ENCODE results near the gene SERPINA3.

The SERPINA3 gene

DNA sequence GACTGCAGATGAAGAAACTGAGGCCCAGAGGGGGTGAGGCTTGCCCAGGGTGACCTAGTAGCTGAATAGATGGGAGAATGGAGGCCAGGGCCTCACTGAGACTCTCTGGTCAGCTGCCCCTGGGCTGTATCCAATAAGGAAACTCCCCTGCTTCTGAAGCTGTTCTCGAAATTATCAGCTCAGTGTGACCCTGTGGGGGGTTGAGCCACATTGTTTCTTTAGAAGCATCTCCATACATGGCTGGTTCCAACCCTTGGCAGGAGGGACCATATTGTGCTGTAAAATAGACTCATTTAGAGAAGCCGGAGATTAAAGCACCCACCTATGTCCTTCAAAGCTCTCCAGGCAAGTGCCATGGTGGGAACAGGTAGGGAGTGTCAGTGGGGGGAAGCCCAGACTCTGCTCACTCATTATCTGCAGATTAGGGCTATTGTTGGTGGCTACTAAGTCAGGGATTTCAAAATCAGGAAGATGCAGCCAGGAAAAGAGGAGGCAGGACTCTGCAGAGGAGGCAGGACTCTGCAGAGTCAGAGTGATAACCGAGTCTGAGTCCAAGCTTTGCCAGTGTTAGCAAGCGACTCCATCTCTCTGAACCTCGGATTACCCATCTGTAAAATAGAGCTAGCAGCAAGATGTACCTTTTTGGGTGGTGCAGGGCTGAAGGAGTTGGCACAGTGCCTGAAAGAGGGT lies 27.5 kb upstream of the SERPINA3 start:
- TF ChIP-seq, protein P1, sequence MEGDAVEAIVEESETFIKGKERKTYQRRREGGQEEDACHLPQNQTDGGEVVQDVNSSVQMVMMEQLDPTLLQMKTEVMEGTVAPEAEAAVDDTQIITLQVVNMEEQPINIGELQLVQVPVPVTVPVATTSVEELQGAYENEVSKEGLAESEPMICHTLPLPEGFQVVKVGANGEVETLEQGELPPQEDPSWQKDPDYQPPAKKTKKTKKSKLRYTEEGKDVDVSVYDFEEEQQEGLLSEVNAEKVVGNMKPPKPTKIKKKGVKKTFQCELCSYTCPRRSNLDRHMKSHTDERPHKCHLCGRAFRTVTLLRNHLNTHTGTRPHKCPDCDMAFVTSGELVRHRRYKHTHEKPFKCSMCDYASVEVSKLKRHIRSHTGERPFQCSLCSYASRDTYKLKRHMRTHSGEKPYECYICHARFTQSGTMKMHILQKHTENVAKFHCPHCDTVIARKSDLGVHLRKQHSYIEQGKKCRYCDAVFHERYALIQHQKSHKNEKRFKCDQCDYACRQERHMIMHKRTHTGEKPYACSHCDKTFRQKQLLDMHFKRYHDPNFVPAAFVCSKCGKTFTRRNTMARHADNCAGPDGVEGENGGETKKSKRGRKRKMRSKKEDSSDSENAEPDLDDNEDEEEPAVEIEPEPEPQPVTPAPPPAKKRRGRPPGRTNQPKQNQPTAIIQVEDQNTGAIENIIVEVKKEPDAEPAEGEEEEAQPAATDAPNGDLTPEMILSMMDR (IDR thresholded peaks at IDR 0.05; ENCODE audit: insufficient read depth, low read depth, low read length, missing control alignments) = no peak
- no peak overlapping the region for H3K4me3 ChIP-seq (ENCODE audit: low read length)
- no peak for DNase-seq (ENCODE audit: low read depth)

DNA sequence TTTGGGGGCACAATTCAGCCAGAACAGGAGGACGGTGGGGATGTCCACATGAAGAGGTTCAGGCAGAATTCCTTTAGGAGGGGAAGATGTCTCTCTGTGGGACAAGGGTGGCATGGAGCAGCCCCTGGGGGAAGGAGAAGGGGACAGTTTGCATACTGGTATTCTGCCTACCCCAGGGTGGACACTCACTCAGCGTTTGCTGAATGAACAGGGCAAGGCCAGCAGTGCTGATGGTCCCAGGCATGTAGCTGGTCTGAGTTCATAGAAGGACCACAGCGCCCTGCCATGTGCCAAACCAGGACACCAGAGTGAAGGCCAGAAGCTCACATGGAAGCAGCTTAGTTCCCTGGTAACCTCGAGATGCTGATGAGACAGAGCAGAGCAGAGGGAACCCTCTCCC lies 25.6 kb upstream of the SERPINA3 start:
- no peak for DNase-seq (ENCODE audit: low read depth)
- H3K4me3 ChIP-seq (ENCODE audit: low read length) = no peak overlapping the region
- TF ChIP-seq, protein P1 (IDR thresholded peaks at IDR 0.05; ENCODE audit: insufficient read depth, low read depth, low read length, missing control alignments) = no peak

DNA sequence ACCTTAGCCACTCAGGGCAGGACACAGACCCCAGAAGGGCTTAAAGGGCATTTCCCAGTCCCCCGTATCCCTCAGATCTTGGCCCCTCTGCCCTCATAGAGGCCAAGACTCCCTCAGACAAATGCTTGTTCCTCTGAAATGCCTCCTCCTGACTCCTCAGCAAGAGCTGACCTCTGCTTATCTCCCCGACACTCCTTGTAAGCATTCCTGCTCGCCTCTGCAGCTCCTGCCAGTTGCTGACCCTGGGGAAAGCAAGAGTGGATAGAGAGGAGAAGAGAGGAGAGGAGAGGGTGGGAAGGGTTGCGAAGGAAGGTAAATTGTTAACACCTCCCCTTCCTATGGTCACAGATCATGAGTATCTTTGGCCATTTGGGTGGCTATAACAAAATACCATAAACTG lies 23.9 kb upstream of the SERPINA3 start:
- TF ChIP-seq, protein P1 (IDR thresholded peaks at IDR 0.05; ENCODE audit: insufficient read depth, low read depth, low read length, missing control alignments) = no peak
- H3K4me3 ChIP-seq (ENCODE audit: low read length) = no peak overlapping the region
- no peak for DNase-seq (ENCODE audit: low read depth)

DNA sequence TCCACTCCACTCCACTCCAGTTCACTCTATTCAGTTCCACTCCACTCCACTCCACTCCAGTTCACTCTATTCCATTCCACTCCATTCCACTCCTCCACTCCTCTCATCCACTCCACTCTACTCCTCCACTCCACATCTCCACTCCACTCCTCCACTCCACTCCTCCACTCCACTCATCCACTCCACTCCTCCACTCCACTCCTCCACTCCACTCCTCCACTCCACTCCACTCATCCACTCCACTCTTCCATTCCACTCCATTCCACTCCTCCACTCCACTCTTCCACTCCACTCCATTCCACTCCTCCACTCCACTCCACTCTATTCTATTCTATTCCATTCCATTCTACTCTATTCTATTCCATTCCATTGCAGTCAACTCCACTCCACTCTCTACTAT lies 21.1 kb upstream of the SERPINA3 start:
- TF ChIP-seq, protein P1 (IDR thresholded peaks at IDR 0.05; ENCODE audit: insufficient read depth, low read depth, low read length, missing control alignments) = no peak
- no peak overlapping the region for H3K4me3 ChIP-seq (ENCODE audit: low read length)
- no peak for DNase-seq (ENCODE audit: low read depth)

DNA sequence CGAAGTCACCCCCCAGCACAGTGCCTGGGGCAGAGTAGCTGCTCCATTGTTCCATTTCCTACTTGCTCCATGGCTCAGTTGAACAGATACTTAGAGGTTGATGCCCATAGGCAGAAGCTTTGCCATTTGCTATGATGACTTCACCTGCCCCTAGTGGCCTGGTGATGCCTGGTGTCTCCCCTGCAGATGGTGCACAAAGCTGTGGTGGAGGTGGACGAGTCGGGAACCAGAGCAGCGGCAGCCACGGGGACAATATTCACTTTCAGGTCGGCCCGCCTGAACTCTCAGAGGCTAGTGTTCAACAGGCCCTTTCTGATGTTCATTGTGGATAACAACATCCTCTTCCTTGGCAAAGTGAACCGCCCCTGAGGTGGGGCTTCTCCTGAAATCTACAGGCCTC lies 20.3 kb upstream of the SERPINA3 start:
- no peak overlapping the region for H3K4me3 ChIP-seq (ENCODE audit: low read length)
- DNase-seq (ENCODE audit: low read depth) = no peak
- TF ChIP-seq, protein P1 (IDR thresholded peaks at IDR 0.05; ENCODE audit: insufficient read depth, low read depth, low read length, missing control alignments) = no peak

DNA sequence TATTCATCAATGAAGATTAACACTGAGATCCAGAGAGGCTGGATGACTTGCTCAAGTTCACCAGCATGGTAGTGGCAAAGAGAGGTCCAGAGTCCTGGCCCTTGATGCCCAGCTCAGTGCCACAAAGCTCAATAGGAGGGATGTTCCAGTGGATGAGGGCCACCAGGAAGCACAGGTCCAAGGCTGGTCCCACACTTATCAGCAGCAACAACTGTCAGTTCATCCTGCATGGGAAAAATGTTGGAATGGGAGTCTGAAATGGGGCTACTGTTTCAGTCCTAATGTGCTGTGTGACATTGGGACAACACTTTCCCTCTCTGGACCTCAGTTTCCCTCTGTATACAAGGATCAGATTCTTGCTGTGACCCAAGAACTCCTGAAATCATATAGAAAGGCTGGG lies 19.7 kb upstream of the SERPINA3 start:
- TF ChIP-seq, protein P1 (IDR thresholded peaks at IDR 0.05; ENCODE audit: insufficient read depth, low read depth, low read length, missing control alignments) = no peak
- no peak overlapping the region for H3K4me3 ChIP-seq (ENCODE audit: low read length)
- DNase-seq (ENCODE audit: low read depth) = no peak

DNA sequence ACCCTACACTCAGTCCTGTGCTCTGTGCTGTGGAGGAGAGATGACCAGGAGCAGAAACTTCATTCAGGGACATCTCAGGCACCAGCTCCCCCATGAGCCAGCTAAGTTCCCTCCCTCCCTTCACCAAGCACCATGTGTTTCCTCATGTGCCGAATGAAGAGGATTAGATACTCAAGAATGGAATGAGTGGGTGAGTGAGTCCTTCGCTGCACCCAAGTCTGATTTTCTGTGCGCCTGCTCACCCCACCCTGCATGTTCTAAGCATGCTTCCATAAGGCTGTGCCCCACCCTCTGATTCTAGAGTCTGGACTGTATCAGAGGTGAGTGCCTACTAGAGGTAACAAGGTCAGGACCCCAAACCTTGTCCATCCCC lies 18.8 kb upstream of the SERPINA3 start:
- TF ChIP-seq, protein P1 (IDR thresholded peaks at IDR 0.05; ENCODE audit: insufficient read depth, low read depth, low read length, missing control alignments) = no peak
- no peak for DNase-seq (ENCODE audit: low read depth)
- H3K4me3 ChIP-seq (ENCODE audit: low read length) = no peak overlapping the region
